COLO668 (cell line): ENCODE results near the gene HMHB1.
"Not testable (repeated sequence)": the region's sequence is repeated elsewhere in the genome, so short reads cannot be mapped to it uniquely, and the experiment has no call there.

Experiments used
- DNase-seq: peaks from one replicate; lab custom pipeline; 2025; ENCODE audit not compliant: unreplicated experiment; lab: John Stamatoyannopoulos, UW

HMHB1 gene

DNA sequence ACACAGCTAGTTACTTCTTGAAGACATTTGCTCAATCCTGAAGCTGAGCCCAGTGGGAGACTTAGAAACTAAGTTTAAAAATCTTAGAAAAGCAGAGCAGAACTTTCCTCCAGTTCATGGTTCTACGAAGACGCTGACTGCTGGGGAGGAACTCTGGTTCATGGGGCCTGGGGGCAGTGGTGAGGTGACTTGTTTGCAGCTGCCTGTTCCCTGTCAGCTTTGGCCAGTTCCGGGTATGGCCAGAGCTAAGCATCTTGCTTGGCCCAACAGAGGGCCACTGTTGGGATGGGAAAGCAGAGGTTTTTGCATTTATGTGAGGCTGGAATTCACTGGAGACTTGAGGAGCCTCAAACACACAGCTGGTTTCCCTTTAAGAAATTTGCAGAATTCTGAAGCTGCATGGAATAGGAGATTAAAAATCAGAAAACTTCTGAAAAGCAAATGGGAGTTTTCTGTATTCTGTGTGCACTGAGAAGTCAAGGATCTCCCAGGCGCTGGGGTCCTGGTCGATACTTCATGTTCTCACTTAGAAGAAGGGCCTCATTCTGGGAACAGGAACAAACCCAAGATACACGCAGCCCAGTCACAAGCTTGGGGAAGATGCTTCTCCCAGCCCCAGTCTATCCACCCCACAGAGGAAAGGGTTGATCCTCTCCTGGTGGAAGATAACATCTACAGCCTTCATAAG, 10.6 kb upstream of the HMHB1 start:
- no peak for DNase-seq

DNA sequence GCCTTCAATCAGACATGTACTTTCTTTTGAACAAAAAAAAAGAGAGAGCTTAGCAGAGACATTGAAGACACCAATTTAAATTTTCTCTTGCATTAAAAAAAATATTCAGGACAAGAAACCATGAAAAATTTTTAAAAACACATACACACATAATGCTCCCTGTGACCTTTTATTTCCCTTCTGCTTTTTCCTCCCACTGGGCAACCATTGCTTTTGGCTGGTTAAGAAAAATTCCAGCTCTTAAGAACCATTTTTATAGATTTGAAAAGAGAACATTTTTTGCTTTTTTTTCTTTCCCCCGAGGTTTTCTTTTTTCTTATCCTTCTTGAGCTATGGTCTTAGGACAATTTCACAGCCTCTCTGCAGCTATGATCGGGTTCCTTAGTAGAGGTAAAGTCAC, 6.1 kb upstream of the HMHB1 start:
- DNase-seq = no peak

DNA sequence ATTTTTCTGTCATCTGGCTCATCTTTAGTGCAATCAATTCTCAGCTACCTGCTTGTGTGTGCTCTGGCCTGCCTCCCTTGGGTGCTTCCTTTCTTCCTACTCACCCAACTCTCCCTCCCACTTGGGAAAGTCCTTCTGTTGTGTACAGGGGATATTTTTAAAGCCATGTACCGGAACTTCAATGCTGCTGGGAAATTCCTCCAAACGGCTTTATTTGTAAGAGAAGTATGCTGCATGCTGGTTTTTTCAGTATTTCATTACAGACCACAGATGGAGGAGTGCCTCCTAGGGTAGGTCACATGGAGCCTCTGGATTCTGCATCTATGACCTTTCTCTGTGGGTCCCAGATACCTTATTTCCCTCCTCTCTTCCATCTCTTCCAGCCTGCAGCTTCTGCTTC, 5.4 kb upstream of the HMHB1 start:
- DNase-seq = no peak

DNA sequence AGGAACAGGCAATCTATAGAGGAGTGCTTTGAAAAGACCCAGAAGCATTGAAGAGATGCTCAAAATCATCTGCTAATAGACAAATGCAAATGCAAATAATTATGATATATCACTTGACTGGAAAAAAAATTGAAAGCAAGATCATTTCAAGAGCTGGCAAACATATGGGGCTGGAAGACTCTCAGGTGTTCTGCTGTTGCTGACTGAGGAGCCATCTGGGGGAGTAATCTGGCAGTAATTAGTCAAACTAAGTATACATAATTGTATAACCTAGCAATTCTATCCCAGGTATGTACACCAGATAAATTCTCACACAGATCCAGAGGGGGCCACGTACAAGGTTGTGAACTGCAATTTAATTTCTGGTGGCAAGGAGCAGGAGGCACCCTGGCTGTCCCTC, 4.6 kb upstream of the HMHB1 start:
- no peak for DNase-seq

DNA sequence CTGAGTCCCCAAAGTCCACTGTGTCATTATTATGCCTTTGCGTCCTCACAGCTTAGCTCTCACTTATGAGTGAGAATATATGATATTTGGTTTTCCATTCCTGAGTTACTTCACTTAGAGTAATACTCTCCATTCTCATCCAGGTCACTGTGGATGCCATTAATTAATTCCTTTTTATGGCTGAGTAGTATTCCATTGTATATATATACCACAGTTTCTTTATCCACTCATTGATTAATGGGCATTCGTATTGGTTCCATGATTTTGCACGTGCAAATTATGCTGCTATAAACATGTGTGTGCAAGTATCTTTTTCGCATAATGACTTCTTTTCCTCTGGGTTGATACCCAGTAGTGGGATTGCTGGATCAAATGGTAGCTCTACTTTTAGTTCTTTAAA, 4.4 kb downstream of the HMHB1 start:
- not testable (repeated sequence) for DNase-seq

DNA sequence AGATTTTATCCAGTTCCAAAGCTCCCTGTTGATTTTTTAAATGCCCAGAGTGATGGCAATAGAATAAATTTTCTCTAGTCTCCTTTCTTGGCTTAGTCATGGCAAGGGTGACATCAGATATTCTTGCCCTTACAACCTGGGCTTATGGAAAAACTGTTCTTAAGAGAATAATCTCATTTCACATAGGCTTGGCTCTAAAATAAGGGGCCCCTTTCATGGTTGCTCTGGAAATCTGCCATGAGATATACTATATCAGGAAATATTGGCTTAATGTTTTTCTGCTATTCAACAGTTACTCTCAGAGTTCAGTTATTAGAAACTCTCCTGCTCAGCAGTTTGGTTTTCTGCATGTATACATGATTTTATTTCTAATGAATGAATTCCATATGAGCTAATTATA, 7.8 kb downstream of the HMHB1 start:
- DNase-seq = no peak

DNA sequence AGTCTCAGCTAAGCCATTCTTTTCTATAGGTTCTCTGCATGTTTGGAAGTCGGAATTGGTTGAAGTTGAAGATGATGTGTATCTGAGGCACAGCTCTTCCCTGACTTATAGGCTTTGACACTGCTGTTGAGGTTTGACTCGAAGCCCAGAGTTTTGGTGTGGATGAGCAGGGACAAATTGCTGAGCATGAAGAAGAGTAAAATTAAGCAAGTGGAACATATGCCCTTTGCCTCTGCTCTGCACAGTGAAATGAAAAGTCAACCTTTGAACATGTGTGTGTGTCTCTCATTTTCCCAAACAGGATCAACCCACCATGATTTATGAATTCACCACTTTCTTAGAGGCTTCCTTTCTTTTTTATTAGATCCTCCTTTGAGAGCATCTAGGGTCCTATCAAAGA, 8.5 kb downstream of the HMHB1 start:
- DNase-seq = no peak

DNA sequence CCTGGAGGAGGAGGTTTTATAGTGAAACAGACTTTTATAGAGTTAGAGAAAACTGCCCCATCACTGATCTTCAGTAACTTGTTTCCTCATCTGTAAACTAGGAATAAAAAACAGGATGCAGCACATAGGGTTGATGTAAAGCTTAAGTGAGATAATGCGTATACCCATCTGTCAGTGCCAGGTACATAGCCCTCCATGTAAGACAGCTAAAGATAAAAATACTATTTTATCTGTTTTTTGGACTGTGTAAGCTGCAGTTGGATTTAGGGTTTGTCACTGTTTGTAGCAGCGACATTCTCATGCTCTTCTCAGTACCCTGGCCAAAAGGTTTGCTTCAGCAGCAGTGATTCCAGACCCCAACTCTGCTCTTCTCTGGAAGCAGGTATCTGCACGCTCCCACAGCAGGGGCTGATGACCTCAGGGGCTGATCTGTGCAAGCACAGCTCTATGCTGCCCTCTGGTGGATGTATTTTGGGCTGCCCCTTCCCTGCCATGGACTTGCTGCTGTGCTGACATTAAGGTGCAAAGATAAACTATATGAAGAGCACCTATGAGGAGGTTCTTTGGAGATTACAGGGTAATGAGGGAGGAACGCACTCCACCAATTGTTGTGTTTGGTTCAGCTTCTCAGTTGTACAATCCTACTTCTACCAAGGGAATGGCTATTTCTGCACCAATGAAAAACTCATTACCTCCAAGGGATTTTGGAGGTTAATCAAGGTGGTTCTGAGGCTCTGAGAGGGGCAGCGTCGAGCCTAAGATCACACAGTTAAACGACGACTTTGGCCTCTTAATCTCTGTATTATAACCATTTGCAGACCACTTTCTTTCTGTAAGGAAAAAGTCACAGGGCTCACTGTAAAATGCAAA, 13.1 kb downstream of the HMHB1 start:
- peak; percentile 74 for DNase-seq

DNA sequence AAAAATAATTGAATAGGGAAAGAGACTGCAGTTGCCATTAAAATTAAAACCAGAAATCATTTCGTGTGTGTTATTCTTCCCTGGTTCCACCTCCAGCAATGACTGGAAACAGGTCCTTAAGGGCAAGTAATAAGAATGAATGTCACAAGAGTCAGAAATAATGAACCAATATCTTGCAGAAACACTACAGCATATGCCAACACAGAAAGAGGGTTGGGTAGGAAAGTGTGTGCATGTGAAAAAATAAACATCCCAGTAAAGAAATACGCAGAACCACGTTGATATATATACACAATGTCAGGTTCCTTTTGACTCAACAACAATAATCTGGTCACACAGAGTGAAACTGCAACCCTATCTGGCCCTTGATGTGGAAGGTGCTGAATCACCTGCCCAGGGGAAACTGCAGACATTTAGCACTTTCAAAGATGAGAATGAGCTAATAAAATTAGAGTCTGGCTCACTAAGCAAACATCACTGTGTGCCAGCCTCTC, 15.0 kb downstream of the HMHB1 start:
- peak; percentile 47 for DNase-seq

DNA sequence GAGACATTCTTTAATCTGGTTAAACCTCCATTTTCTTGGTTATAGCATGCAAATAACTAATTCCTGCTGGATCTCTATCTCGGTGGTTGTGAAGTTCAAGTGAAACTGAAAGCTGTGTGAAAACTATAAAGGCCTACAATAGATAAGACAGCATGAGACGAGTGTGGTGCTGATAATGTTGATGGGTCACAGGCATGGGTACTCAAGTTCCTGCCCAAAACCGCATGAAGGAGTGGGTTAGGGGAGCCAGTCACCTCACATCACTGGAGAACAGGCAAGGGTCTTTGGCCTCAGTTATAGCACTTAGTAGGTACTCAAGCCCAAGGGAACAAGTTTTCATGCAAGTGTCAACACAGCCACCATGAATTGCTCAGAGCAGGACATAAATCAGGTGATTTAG, 16.7 kb downstream of the HMHB1 start:
- no peak for DNase-seq

DNA sequence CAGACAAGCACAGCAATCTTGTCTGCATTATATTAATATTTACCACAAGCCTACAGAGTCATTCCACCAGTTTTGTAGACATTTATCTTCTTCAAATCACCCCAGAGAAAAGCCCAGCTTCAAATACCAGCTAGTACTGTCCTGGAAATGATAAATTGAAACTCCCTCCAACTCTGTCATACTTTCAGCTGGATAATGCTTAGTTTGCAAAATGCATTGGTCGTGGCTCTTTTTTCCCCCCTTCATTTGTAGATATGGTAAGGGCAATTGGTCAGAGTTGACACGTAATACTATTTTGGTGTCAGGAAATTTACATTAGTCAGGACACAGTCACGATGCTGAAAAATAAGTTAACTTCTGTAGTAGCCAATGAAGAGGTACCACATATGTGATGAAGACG, 21.2 kb downstream of the HMHB1 start:
- DNase-seq = no peak

DNA sequence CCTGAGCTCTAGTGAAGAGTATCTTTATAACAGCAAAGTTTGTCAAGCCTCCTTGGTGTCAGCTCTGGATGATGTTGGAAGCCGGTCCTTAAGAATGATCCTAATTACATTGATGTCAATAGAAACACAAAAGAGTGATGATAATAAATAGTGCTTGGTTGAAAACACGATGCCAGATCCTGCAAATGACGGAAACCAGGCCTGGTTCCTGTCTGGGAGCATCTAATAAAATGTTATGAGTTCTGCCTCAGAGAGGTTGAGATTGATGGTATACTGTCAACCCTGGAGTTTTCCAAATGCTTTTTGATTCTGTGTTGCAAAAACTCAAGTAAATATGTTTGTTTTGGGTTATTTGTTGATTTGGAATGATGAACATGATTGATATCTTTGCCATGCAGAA, 23.3 kb downstream of the HMHB1 start:
- DNase-seq = no peak

DNA sequence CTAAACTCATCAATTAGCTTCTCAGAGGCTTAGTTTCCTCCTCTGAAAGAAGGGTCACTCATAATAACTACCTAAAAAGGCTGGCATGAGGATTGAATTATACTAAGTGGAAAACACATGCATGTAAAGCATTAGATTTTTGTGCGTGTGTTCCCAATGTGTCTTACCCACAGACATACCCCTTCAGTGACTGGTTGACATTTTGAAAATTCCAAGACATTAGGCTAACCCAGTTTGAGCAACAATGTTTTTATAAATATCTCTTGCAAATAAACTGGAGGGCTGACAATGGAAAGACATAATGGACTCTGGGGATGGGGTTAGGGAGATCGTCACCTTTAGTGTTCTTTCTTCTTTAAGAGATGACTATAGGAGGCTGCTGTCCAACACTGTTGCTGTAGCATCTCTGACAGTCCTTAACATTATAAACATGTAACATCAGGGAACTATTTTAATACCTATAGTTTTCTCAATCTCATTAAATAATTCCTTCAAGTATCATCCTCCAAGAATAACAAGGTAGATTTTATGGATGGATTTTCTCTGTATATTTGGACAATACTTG, 24.3 kb downstream of the HMHB1 start:
- no peak for DNase-seq

DNA sequence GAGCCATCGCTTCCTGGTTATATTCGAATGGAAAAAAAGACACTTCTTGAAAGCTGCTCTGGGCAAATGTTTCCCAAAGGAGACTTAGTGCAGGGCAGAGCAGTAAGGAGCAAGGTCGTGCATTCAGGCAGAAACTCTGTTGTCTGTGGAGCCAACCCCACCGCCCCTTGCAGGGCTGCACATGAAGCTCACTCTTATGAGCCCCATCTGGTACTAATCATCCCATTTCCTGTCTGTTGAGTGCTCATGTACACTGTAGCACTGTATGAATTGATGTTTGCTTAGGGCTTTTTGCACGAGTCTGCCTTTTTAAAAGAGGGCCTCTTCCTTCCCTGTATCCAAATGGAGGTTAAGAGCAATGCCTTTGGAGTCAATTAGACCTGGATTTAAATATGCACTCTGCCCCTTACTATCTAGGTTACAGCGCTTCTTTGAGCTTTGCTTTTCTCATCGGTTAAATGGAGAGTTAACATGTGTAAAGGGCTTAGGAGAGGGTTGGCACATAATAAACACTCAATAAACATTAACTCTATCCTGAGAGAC, 25.4 kb downstream of the HMHB1 start:
- DNase-seq = peak; percentile 9

DNA sequence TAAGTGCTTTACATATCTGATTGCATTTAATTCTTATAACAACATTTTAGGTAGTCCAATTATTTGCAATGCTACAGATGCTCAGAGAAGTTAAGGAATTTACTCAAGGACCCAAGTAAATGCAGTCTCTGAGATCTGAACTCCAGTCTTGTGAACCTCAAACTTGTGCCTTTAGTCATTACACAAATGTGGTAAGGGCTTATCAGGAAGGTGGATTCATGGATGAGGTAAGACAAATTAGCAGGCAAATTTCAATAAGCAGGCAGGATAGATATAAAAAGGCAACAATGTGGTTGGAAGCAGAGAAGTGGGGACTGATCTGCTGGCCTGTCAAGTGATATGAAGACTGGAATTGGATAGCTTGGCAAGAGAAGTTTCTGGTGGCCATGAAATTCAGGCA, 29.5 kb downstream of the HMHB1 start:
- DNase-seq = no peak

DNA sequence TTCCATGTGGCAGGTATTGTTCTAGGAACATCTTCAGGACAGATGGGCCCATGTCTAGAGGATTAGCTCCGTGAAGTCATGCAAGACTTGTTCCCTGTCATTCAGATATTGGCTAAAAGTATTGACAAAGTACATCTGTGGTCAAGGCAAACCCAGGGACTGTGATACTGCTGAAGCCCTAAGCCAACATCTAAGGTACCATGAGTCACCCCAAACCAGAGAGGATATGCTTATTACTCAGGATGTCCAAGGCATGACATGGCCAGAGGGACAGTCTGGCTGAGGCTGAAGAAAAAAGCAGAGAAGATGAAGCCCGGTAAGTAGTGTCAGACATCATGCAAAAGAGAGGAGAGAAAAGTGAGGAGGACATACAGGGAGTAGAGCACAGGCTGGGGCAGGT, 31.0 kb downstream of the HMHB1 start:
- no peak for DNase-seq

DNA sequence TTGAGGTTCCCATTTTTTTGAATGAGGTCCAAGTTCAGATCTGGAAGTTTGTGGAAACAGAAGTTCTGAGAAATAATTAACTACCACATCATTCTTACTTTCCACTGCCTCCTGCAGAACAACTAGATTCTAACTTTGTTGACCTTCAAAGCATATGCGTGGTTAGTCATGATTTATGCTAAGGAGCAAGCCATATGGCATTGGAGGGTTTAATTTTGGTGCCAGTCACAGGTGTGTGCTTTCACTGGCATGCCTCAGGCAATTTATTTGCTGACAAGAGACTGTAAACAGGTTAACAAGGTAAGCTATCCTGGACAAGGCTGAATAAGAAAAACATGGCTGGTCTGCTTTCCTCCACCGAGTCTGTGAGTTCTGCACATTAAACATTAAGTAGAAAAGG, 31.5 kb downstream of the HMHB1 start:
- no peak for DNase-seq

DNA sequence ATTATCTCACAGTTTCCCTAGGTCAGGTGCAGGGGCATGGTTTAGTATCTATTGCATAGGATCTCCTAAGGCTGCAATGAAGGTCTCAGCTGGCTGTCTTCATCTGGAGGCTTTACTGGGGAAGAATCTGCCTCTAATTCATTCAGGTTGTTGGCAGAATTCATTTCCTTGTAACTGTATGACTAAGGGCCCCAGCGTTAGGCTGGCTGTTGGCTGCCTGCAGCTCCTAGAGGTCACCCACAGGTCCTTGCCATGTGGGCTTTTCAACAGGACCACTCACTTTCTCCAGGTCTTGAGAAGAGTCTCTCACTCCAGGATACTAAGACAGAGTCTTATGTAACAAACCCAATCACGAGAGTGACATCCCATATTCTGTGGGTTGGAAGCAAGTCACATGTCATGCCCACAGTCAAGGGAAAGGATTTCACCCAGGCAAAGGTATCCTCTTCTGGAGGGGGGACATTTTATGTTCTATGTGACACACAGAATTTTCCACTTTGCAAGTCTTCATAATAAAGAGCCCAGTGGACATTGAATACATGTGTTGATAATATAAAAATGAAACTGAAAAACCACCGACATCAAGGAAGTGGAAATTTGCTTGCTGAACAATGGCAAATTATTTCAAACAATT, 38.2 kb downstream of the HMHB1 start:
- no peak for DNase-seq

DNA sequence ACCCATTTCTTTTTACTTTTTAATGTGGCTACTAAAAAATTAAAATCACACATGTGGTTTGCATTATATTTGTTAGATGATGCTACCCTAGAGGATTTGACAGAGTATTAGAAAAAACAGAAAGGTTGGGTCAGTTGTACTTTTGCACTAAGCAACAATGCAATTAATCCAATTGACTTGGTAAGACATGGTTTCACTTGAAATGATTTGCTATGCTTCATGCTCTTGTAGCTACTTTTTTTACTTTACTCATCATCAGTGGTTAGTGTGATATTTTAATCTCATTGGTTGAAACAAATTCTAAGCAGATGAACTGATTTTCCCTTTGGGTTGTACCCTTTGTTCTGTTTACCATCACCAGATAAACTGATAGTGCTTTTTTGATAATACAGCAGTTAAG, 39.4 kb downstream of the HMHB1 start:
- DNase-seq = no peak

DNA sequence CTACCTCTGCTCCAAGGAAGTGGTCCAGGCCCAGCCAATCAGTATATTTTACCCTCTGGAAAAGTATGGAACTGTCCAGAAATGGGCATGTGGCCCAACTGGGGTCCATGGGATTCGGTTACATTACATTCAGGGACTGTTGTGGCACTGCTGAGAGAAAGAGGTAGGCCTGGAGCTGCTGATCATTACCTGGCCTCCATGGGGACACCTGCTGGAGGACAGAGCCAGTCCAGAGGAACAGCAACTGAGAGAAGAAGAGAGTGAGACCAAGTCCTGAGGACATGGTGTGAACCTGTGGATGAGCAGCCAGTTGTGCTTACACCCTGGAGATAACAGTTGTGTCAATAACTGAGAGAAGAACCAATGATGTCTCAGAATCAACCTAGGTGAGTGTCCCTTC, 48.2 kb downstream of the HMHB1 start:
- no peak for DNase-seq

DNA sequence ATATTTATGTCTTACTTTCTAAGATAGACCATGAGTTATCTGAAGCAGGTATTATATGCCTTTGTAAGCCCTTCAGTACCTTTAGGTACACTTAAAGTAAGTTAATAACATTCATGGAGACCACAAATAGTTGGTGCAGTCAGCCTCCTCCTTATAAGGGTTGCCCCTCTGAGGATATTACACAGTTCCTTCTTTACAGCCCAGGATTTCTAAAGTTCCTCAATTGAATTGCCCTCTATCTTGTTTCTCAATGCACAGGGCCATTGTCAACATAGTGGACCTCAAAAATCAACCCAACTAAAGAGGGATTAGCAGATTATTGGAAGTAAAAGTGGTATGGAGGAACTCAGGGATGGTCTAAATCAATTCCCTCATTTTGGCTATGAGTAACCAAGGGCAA, 50.3 kb downstream of the HMHB1 start:
- DNase-seq = no peak
